SK-N-SH treated with all-trans-retinoic acid at 6 μM for 48 hours (cell line): Measurements from ENCODE around the gene TPMT.
"Not testable (repeated sequence)": the region's sequence is repeated elsewhere in the genome, so short reads cannot be mapped to it uniquely, and the experiment has no call there.

Source experiments
- ATAC-seq: fragments of 200-7000 bp; cut with Tn5 transposase; 3 replicates; pipeline ENCODE4 v1.9.1; 2020; ENCODE audit warnings: mild to moderate bottlenecking, moderate library complexity
- ARNTL ChIP-seq: fragments of 450-650 bp; formaldehyde crosslinking; IDR thresholded peaks from 2 replicates; pipeline ENCODE4 v1.5.0; 2020; ENCODE audit warnings: low read depth, mild to moderate bottlenecking, moderate library complexity, borderline replicate concordance
- BACH2 ChIP-seq: fragments of 250-450 bp; sonication (Bioruptor Pico); IDR thresholded peaks from 2 replicates; pipeline ENCODE4 v1.9.0; 2021; ENCODE audit warnings: mild to moderate bottlenecking, borderline replicate concordance
- CSDC2 ChIP-seq: fragments of 250-450 bp; sonication (Bioruptor Pico); IDR thresholded peaks from 2 replicates; pipeline ENCODE4 v1.5.0; 2020; ENCODE audit warnings: mild to moderate bottlenecking, moderate library complexity
- ESRRG ChIP-seq: fragments of 250-450 bp; sonication (Bioruptor Pico); IDR thresholded peaks from 2 replicates; pipeline ENCODE4 v1.6.1; 2021; ENCODE audit warnings: mild to moderate bottlenecking
- ISL1 ChIP-seq: fragments of 250-450 bp; sonication (Bioruptor Pico); IDR thresholded peaks from 2 replicates; pipeline ENCODE4 v2.1.2; 2022; ENCODE audit warnings: mild to moderate bottlenecking, moderate library complexity
- OSR1 ChIP-seq: fragments of 250-450 bp; sonication (Bioruptor Pico); IDR thresholded peaks from 2 replicates; pipeline ENCODE4 v1.8.0; 2022; ENCODE audit warnings: moderate library complexity, mild to moderate bottlenecking, inconsistent platforms
- PPARA ChIP-seq: fragments of 250-450 bp; sonication (Bioruptor Pico); IDR thresholded peaks from 2 replicates; pipeline ENCODE4 v1.5.0; 2020; ENCODE audit warnings: mild to moderate bottlenecking, borderline replicate concordance
- SNAI2 ChIP-seq: fragments of 250-450 bp; sonication (Bioruptor Pico); IDR thresholded peaks from 2 replicates; pipeline ENCODE4 v1.5.0; 2020; ENCODE audit warnings: mild to moderate bottlenecking, moderate library complexity
- TOX ChIP-seq: fragments of 250-450 bp; sonication (Bioruptor Pico); IDR thresholded peaks from 2 replicates; pipeline ENCODE4 v1.8.0; 2021; ENCODE audit warnings: mild to moderate bottlenecking, moderate library complexity, borderline replicate concordance
- ZC3H10 ChIP-seq: fragments of 250-450 bp; sonication (Bioruptor Pico); IDR thresholded peaks from 2 replicates; pipeline ENCODE4 v1.5.1; 2021; ENCODE audit warnings: mild to moderate bottlenecking, moderate library complexity
- ZFP3 ChIP-seq: fragments of 250-450 bp; sonication (Bioruptor Pico); IDR thresholded peaks from 2 replicates; pipeline ENCODE4 v1.5.0; 2020; ENCODE audit warnings: mild to moderate bottlenecking, moderate library complexity
- ZFP30 ChIP-seq: fragments of 450-650 bp; formaldehyde crosslinking; IDR thresholded peaks from 2 replicates; pipeline ENCODE4 v1.5.0; 2022; ENCODE audit warnings: mild to moderate bottlenecking, moderate library complexity
- ZNF565 ChIP-seq: fragments of 450-650 bp; formaldehyde crosslinking; conservative IDR thresholded peaks from 2 replicates; pipeline ENCODE4 v1.5.0; 2020; ENCODE audit warnings: low read depth, mild to moderate bottlenecking, moderate library complexity
- ZNF70 ChIP-seq: fragments of 450-650 bp; formaldehyde crosslinking; IDR thresholded peaks from 2 replicates; pipeline ENCODE4 v1.5.0; 2020; ENCODE audit warnings: mild to moderate bottlenecking, moderate library complexity
- ZNF8 ChIP-seq: fragments of 450-650 bp; formaldehyde crosslinking; IDR thresholded peaks from 2 replicates; pipeline ENCODE4 v1.5.0; 2020; ENCODE audit warnings: mild to moderate bottlenecking, moderate library complexity
- TF ChIP-seq, protein P1 (sequence below): fragments of 250-450 bp; sonication (Bioruptor Pico); IDR thresholded peaks from 2 replicates; pipeline ENCODE4 v1.8.0; 2020; ENCODE audit warnings: mild to moderate bottlenecking, moderate library complexity, borderline replicate concordance
- TF ChIP-seq, protein P2 (sequence below): fragments of 250-450 bp; sonication (Bioruptor Pico); IDR thresholded peaks from 2 replicates; pipeline ENCODE4 v1.5.0; 2020; ENCODE audit warnings: mild to moderate bottlenecking, moderate library complexity
- TF ChIP-seq, protein P3 (sequence below): fragments of 250-450 bp; sonication (Bioruptor Pico); IDR thresholded peaks from 2 replicates; pipeline ENCODE4 v1.8.0; 2021; ENCODE audit warnings: low read depth, mild to moderate bottlenecking, moderate library complexity, borderline replicate concordance
- TF ChIP-seq, protein P4 (sequence below): fragments of 250-450 bp; sonication (Bioruptor Pico); IDR thresholded peaks from 2 replicates; pipeline ENCODE4 v1.5.1; 2021; ENCODE audit warnings: mild to moderate bottlenecking, moderate library complexity
- TF ChIP-seq, protein P5 (sequence below): fragments of 250-450 bp; sonication (Bioruptor Pico); IDR thresholded peaks from 2 replicates; pipeline ENCODE4 v1.5.1; 2020; ENCODE audit warnings: low read depth, mild to moderate bottlenecking, moderate library complexity

The TPMT gene

DNA sequence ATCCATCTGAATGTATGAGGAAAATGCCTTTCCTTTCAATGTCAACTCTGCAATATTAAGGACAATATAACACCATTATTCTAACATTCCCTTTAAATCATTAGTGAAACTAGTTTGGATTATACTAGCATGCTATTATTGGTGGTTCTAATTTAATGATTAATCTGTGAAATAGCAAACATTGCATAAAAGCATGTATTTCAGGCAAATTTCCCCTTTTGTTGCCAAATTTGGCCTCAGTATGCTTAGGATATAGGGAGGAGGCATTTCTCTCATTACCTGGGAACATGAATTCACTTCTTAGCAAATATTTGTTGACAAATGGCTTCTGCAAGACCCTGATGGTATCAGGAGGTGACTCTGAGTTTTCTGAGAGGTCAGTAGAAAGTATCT lies 1.6 kb downstream of the TPMT start:
- TF ChIP-seq, protein P1, sequence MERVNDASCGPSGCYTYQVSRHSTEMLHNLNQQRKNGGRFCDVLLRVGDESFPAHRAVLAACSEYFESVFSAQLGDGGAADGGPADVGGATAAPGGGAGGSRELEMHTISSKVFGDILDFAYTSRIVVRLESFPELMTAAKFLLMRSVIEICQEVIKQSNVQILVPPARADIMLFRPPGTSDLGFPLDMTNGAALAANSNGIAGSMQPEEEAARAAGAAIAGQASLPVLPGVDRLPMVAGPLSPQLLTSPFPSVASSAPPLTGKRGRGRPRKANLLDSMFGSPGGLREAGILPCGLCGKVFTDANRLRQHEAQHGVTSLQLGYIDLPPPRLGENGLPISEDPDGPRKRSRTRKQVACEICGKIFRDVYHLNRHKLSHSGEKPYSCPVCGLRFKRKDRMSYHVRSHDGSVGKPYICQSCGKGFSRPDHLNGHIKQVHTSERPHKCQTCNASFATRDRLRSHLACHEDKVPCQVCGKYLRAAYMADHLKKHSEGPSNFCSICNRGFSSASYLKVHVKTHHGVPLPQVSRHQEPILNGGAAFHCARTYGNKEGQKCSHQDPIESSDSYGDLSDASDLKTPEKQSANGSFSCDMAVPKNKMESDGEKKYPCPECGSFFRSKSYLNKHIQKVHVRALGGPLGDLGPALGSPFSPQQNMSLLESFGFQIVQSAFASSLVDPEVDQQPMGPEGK, result no peak
- TF ChIP-seq CSDC2 (CRISPR knock-in tag), result no peak
- no peak for TF ChIP-seq ESRRG
- TF ChIP-seq ARNTL (CRISPR knock-in tag), result no peak
- TF ChIP-seq, protein P2, sequence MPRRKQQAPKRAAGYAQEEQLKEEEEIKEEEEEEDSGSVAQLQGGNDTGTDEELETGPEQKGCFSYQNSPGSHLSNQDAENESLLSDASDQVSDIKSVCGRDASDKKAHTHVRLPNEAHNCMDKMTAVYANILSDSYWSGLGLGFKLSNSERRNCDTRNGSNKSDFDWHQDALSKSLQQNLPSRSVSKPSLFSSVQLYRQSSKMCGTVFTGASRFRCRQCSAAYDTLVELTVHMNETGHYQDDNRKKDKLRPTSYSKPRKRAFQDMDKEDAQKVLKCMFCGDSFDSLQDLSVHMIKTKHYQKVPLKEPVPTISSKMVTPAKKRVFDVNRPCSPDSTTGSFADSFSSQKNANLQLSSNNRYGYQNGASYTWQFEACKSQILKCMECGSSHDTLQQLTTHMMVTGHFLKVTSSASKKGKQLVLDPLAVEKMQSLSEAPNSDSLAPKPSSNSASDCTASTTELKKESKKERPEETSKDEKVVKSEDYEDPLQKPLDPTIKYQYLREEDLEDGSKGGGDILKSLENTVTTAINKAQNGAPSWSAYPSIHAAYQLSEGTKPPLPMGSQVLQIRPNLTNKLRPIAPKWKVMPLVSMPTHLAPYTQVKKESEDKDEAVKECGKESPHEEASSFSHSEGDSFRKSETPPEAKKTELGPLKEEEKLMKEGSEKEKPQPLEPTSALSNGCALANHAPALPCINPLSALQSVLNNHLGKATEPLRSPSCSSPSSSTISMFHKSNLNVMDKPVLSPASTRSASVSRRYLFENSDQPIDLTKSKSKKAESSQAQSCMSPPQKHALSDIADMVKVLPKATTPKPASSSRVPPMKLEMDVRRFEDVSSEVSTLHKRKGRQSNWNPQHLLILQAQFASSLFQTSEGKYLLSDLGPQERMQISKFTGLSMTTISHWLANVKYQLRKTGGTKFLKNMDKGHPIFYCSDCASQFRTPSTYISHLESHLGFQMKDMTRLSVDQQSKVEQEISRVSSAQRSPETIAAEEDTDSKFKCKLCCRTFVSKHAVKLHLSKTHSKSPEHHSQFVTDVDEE (CRISPR knock-in tag), result no peak
- no peak for TF ChIP-seq ZFP3 (CRISPR knock-in tag)
- no peak for TF ChIP-seq ZNF8 (CRISPR knock-in tag)
- TF ChIP-seq, protein P3, sequence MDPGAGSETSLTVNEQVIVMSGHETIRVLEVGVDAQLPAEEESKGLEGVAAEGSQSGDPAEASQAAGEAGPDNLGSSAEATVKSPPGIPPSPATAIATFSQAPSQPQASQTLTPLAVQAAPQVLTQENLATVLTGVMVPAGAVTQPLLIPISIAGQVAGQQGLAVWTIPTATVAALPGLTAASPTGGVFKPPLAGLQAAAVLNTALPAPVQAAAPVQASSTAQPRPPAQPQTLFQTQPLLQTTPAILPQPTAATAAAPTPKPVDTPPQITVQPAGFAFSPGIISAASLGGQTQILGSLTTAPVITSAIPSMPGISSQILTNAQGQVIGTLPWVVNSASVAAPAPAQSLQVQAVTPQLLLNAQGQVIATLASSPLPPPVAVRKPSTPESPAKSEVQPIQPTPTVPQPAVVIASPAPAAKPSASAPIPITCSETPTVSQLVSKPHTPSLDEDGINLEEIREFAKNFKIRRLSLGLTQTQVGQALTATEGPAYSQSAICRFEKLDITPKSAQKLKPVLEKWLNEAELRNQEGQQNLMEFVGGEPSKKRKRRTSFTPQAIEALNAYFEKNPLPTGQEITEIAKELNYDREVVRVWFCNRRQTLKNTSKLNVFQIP (CRISPR knock-in tag), result no peak
- no peak for TF ChIP-seq ZNF565 (CRISPR knock-in tag)
- no peak for TF ChIP-seq ZC3H10 (CRISPR knock-in tag)
- no peak for TF ChIP-seq BACH2 (CRISPR knock-in tag)
- TF ChIP-seq SNAI2 (CRISPR knock-in tag), result no peak
- TF ChIP-seq ZNF70, result no peak
- TF ChIP-seq OSR1 (CRISPR knock-in tag), result no peak
- TF ChIP-seq, all 23 proteins: peak for 0
- no peak for ATAC-seq

DNA sequence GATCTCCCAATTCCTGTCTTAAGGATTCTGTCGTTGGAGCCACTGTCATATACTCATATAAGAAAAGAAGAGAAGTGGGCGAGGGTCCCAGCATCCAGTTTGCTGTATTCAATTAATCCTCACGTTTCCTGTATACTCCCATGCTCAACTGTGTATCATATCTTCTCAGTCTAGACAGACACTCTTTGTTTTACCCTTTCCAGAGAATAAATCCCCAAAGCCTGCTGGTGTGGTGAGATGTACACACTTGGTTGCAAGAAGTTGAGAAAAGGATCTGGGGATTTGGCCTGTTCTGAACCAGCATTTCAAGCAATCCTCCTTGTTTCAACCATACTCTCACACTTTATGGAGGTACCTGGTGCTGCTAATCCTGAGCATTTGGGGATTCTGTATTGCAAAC lies 3.1 kb downstream of the TPMT start:
- no peak for TF ChIP-seq PPARA (CRISPR knock-in tag)
- no peak for TF ChIP-seq ZNF70
- TF ChIP-seq, protein P4, sequence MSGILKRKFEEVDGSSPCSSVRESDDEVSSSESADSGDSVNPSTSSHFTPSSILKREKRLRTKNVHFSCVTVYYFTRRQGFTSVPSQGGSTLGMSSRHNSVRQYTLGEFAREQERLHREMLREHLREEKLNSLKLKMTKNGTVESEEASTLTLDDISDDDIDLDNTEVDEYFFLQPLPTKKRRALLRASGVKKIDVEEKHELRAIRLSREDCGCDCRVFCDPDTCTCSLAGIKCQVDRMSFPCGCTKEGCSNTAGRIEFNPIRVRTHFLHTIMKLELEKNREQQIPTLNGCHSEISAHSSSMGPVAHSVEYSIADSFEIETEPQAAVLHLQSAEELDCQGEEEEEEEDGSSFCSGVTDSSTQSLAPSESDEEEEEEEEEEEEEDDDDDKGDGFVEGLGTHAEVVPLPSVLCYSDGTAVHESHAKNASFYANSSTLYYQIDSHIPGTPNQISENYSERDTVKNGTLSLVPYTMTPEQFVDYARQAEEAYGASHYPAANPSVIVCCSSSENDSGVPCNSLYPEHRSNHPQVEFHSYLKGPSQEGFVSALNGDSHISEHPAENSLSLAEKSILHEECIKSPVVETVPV (CRISPR knock-in tag), result no peak
- no peak for TF ChIP-seq TOX (CRISPR knock-in tag)
- no peak for TF ChIP-seq ZFP30 (CRISPR knock-in tag)
- TF ChIP-seq CSDC2 (CRISPR knock-in tag), result no peak
- TF ChIP-seq ZC3H10 (CRISPR knock-in tag), result no peak
- no peak for TF ChIP-seq ISL1 (CRISPR knock-in tag)
- TF ChIP-seq ZFP3 (CRISPR knock-in tag), result no peak
- TF ChIP-seq, protein P5, sequence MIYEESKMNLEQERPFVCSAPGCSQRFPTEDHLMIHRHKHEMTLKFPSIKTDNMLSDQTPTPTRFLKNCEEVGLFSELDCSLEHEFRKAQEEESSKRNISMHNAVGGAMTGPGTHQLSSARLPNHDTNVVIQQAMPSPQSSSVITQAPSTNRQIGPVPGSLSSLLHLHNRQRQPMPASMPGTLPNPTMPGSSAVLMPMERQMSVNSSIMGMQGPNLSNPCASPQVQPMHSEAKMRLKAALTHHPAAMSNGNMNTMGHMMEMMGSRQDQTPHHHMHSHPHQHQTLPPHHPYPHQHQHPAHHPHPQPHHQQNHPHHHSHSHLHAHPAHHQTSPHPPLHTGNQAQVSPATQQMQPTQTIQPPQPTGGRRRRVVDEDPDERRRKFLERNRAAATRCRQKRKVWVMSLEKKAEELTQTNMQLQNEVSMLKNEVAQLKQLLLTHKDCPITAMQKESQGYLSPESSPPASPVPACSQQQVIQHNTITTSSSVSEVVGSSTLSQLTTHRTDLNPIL (CRISPR knock-in tag), result no peak
- no peak for TF ChIP-seq ESRRG
- TF ChIP-seq, protein P2 (CRISPR knock-in tag), result no peak
- no peak for TF ChIP-seq ARNTL (CRISPR knock-in tag)
- ATAC-seq, result no peak

DNA sequence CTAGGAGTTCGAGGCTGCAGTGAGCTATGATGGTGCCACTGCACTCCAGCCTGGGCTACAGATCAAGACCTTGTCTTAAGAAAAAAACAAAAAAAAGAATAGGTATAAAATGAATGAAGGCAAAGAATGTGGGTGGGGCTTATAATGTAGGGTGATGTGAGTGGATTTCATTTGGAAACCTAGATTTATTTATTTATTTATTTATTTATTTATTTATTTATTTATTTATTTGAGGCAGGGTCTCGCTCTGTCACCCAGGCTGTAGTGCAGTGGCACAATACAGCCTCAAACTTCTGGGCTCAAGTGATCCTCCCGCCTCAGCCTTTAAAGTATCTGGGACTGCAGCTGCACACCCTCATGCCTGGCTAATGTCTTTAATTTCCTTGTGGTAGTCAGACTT lies 3.5 kb downstream of the TPMT start:
- ATAC-seq, result not testable (repeated sequence)
